BLaER1 (cell line): ENCODE data around the gene CAT.

Source experiments
- H3K27ac ChIP-seq: shearing (Covaris generic); formaldehyde crosslinking; 2 replicates; pipeline ENCODE4 v1.8.1; 2022
- H3K27me3 ChIP-seq: shearing (Covaris generic); formaldehyde crosslinking; 2 replicates; pipeline ENCODE4 v1.8.1; 2022
- H3K36me3 ChIP-seq: shearing (Covaris generic); formaldehyde crosslinking; 2 replicates; pipeline ENCODE4 v1.8.1; 2022
- H3K4me1 ChIP-seq: shearing (Covaris generic); formaldehyde crosslinking; 2 replicates; pipeline ENCODE4 v1.8.1; 2022
- H3K4me2 ChIP-seq: shearing (Covaris generic); formaldehyde crosslinking; 2 replicates; pipeline ENCODE4 v1.8.1; 2022
- H3K4me3 ChIP-seq: shearing (Covaris generic); formaldehyde crosslinking; 2 replicates; pipeline ENCODE4 v1.8.1; 2022
- H3K9ac ChIP-seq: shearing (Covaris generic); formaldehyde crosslinking; 2 replicates; pipeline ENCODE4 v1.8.1; 2022
- H3K9me3 ChIP-seq: shearing (Covaris generic); formaldehyde crosslinking; 2 replicates; pipeline ENCODE4 v1.8.1; 2022
- H4K20me1 ChIP-seq: shearing (Covaris generic); formaldehyde crosslinking; 2 replicates; pipeline ENCODE4 v1.8.1; 2022
- Cebpa-rat ChIP-seq: shearing (Covaris generic); IDR thresholded peaks from 2 replicates; pipeline ENCODE4 v1.8.1; 2022

Gene CAT

GRCh38 chr11:34407121-34407813 lies 31.5 kb upstream of the CAT start:
- Histone ChIP-seq H3K9me3 (peaks cover 11% of the 10 kb centered on the region), H3K4me1 (no peaks in the 10 kb centered on the region), H4K20me1 (no peaks in the 10 kb centered on the region), H3K9ac (no peak overlapping the region), H3K4me2 (no peak overlapping the region), H3K36me3 (no peaks in the 10 kb centered on the region), H3K27ac (no peak overlapping the region), H3K27me3 (no peaks in the 10 kb centered on the region), H3K4me3 (no peak overlapping the region)
- no peak for TF ChIP-seq Cebpa-rat

DNA sequence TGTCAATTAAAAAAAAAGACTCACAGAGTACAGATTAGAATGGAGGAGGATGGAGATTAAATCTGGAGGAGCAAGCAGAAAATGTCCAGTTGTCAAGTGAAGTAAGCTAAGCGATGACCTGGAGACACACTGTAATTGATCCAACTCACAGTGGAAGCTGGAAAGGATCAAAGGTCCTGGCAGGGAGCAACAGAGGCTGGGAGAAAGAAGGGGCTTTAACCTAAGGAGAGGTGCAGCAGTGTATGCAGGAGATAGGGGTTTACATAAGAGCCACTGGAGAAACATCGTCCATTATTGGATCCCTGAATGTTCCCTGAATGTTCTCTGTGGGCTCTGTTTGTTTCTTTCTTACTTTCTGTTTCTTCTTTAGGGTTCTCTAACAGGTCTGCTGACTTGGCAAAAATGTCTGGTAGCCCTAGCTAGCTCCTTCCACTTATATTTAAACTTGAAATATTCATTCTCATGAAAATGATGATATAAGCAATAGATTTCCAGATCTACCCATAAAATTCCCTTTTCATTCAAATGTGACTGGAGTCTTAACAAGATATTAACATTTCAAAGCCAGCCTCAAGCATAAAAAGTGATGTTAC lies 30.1 kb upstream of the CAT start:
- Histone ChIP-seq H3K36me3 (no peaks in the 10 kb centered on the region), H3K27ac (no peak overlapping the region), H3K4me1 (no peaks in the 10 kb centered on the region), H4K20me1 (no peaks in the 10 kb centered on the region), H3K4me2 (no peak overlapping the region), H3K4me3 (no peak overlapping the region), H3K9ac (no peak overlapping the region), H3K9me3 (peaks cover 25% of the 10 kb centered on the region), H3K27me3 (no peaks in the 10 kb centered on the region)
- no peak for TF ChIP-seq Cebpa-rat

GRCh38 chr11:34411111-34411510 lies 27.6 kb upstream of the CAT start:
- H3K9ac ChIP-seq: no peak overlapping the region
- H3K27me3 ChIP-seq: no peaks in the 10 kb centered on the region
- H3K36me3 ChIP-seq: no peaks in the 10 kb centered on the region
- no peak overlapping the region for H3K4me2 ChIP-seq
- H4K20me1 ChIP-seq: no peaks in the 10 kb centered on the region
- H3K27ac ChIP-seq: no peak overlapping the region
- peaks cover 42% of the 10 kb centered on the region for H3K9me3 ChIP-seq
- TF ChIP-seq Cebpa-rat: no peak
- no peak overlapping the region for H3K4me3 ChIP-seq
- no peaks in the 10 kb centered on the region for H3K4me1 ChIP-seq

- Histone ChIP-seq H3K4me1 (no peaks in the 10 kb centered on the region), H3K27me3 (no peaks in the 10 kb centered on the region), H3K36me3 (no peaks in the 10 kb centered on the region), H3K9ac (no peak overlapping the region), H3K4me2 (no peak overlapping the region), H3K27ac (no peak overlapping the region), H3K4me3 (no peak overlapping the region), H4K20me1 (no peaks in the 10 kb centered on the region), H3K9me3 (peaks cover 42% of the 10 kb centered on the region)
- no peak for TF ChIP-seq Cebpa-rat
Measured at GRCh38 chr11:34411791-34412190, 26.9 kb upstream of the CAT start.

GRCh38 chr11:34413263-34413662 lies 25.5 kb upstream of the CAT start:
- peaks cover 42% of the 10 kb centered on the region for H3K9me3 ChIP-seq
- no peak overlapping the region for H3K27ac ChIP-seq
- no peaks in the 10 kb centered on the region for H3K27me3 ChIP-seq
- no peaks in the 10 kb centered on the region for H3K4me1 ChIP-seq
- H3K36me3 ChIP-seq: no peaks in the 10 kb centered on the region
- H4K20me1 ChIP-seq: no peaks in the 10 kb centered on the region
- no peak overlapping the region for H3K4me2 ChIP-seq
- no peak overlapping the region for H3K9ac ChIP-seq
- no peak overlapping the region for H3K4me3 ChIP-seq
- no peak for TF ChIP-seq Cebpa-rat

GRCh38 chr11:34415538-34415937 lies 23.2 kb upstream of the CAT start:
- no peak for TF ChIP-seq Cebpa-rat
- Histone ChIP-seq H4K20me1 (no peaks in the 10 kb centered on the region), H3K4me3 (no peak overlapping the region), H3K4me1 (no peaks in the 10 kb centered on the region), H3K27ac (no peak overlapping the region), H3K9me3 (peaks cover 42% of the 10 kb centered on the region), H3K27me3 (no peaks in the 10 kb centered on the region), H3K36me3 (no peaks in the 10 kb centered on the region), H3K4me2 (no peak overlapping the region), H3K9ac (no peak overlapping the region)

- Histone ChIP-seq H3K36me3 (no peaks in the 10 kb centered on the region), H3K27me3 (no peaks in the 10 kb centered on the region), H3K9me3 (peaks cover 42% of the 10 kb centered on the region), H3K27ac (no peak overlapping the region), H3K4me3 (no peak overlapping the region), H4K20me1 (no peaks in the 10 kb centered on the region), H3K9ac (no peak overlapping the region), H3K4me1 (no peaks in the 10 kb centered on the region), H3K4me2 (no peak overlapping the region)
- no peak for TF ChIP-seq Cebpa-rat
Measured at GRCh38 chr11:34416088-34416487, 22.6 kb upstream of the CAT start.

GRCh38 chr11:34416766-34417165 lies 22.0 kb upstream of the CAT start:
- Histone ChIP-seq H3K27ac (no peak overlapping the region), H3K4me2 (no peak overlapping the region), H3K36me3 (no peaks in the 10 kb centered on the region), H3K9ac (no peak overlapping the region), H3K9me3 (peaks cover 36% of the 10 kb centered on the region), H4K20me1 (no peaks in the 10 kb centered on the region), H3K4me1 (peaks cover under 1% of the 10 kb centered on the region; the same call in 1 of the 2 replicates), H3K4me3 (no peak overlapping the region), H3K27me3 (no peaks in the 10 kb centered on the region)
- no peak for TF ChIP-seq Cebpa-rat

DNA sequence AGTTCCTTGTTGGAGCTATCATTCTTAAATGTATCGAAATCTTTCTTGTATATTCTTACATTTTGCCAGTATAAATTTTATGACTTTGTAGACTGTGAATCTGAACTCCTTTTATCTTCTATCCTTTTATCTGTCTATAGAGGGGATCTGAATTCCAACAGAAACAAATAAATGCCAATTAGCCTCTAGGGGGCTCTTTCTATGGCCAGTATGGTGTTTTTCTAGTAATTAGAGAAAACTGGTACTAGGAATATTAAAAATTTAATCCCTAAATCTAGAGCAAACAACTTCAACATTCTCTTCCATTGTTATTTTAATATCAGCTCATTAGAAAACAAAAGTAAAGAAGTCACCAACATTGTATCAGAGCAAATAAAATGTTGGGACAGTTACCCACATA lies 21.5 kb upstream of the CAT start:
- no peaks in the 10 kb centered on the region for H4K20me1 ChIP-seq
- H3K27ac ChIP-seq: no peak overlapping the region
- H3K4me3 ChIP-seq: no peak overlapping the region
- TF ChIP-seq Cebpa-rat: no peak
- peaks cover 4% of the 10 kb centered on the region; the same call in 1 of the 2 replicates for H3K4me1 ChIP-seq
- H3K36me3 ChIP-seq: no peaks in the 10 kb centered on the region
- H3K9ac ChIP-seq: no peak overlapping the region
- H3K27me3 ChIP-seq: no peaks in the 10 kb centered on the region
- H3K9me3 ChIP-seq: peaks cover 32% of the 10 kb centered on the region
- H3K4me2 ChIP-seq: no peak overlapping the region

DNA sequence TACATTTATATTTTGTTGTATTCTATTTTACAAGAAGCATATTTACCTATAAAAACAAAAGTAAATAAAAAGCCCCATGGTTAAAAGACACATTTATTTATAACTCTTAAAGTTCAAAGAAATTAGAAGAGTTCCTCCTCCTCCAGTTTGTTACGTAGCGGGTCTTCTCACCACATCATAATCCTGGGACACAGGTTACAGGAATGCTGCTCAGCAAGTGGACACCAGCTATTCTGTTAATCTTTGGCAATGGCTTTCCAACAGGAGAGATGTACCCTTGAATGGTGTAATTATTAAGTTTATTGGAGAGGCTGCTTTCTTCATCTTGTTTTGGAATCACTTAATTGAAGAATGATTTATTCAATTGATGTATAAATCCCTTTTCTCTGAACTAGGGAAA lies 19.6 kb upstream of the CAT start:
- H3K36me3 ChIP-seq: no peaks in the 10 kb centered on the region
- no peak for TF ChIP-seq Cebpa-rat
- no peak overlapping the region for H3K27ac ChIP-seq
- no peak overlapping the region for H3K4me2 ChIP-seq
- H3K9me3 ChIP-seq: peaks cover 13% of the 10 kb centered on the region
- no peak overlapping the region for H3K4me3 ChIP-seq
- H4K20me1 ChIP-seq: no peaks in the 10 kb centered on the region
- H3K27me3 ChIP-seq: no peaks in the 10 kb centered on the region
- H3K4me1 ChIP-seq: peaks cover 8% of the 10 kb centered on the region; the same call in 1 of the 2 replicates
- no peak overlapping the region for H3K9ac ChIP-seq
